ENCODE results near the gene CHTF18.

Gene CHTF18

GRCh38 chr16:796296-797119, 8.1 kb downstream of the CHTF18 start:
- no peaks in the 10 kb centered on the region for H3K9me3 ChIP-seq (ENCODE audit: control insufficient read depth, insufficient read depth, low read length)
- TF ChIP-seq, protein P1, sequence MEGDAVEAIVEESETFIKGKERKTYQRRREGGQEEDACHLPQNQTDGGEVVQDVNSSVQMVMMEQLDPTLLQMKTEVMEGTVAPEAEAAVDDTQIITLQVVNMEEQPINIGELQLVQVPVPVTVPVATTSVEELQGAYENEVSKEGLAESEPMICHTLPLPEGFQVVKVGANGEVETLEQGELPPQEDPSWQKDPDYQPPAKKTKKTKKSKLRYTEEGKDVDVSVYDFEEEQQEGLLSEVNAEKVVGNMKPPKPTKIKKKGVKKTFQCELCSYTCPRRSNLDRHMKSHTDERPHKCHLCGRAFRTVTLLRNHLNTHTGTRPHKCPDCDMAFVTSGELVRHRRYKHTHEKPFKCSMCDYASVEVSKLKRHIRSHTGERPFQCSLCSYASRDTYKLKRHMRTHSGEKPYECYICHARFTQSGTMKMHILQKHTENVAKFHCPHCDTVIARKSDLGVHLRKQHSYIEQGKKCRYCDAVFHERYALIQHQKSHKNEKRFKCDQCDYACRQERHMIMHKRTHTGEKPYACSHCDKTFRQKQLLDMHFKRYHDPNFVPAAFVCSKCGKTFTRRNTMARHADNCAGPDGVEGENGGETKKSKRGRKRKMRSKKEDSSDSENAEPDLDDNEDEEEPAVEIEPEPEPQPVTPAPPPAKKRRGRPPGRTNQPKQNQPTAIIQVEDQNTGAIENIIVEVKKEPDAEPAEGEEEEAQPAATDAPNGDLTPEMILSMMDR (IDR thresholded peaks at IDR 0.05; ENCODE audit: low read depth, low read length, poor library complexity, severe bottlenecking), result no peak
- TF ChIP-seq EZH2phosphoT487 (IDR thresholded peaks at IDR 0.05; ENCODE audit: borderline replicate concordance, low read length), result no peak
- H3K4me2 ChIP-seq (ENCODE audit: low read length), result no peak overlapping the region
- H3K4me1 ChIP-seq (ENCODE audit: control insufficient read depth, low read length), result peaks cover 9% of the 10 kb centered on the region; the same call in 1 of the 2 replicates
- peaks cover 28% of the 10 kb centered on the region for H3K36me3 ChIP-seq (ENCODE audit: control insufficient read depth, low read length)
- no peak overlapping the region for H3K4me3 ChIP-seq (ENCODE audit: low read length)
- peaks cover 10% of the 10 kb centered on the region; the same call in 1 of the 2 replicates for H4K20me1 ChIP-seq (ENCODE audit: control insufficient read depth, insufficient read depth, low read depth, low read length)
- no peaks in the 10 kb centered on the region for H3K9me2 ChIP-seq (replicated peaks; ENCODE audit: control insufficient read depth, low read length)
- H3K27ac ChIP-seq (ENCODE audit: low read depth, low read length), result no peak overlapping the region
- no peaks in the 10 kb centered on the region for H3F3A ChIP-seq (ENCODE audit: control insufficient read depth, insufficient read depth)
- no peaks in the 10 kb centered on the region for H3K79me2 ChIP-seq (ENCODE audit: control insufficient read depth, low read length)
- H3K27me3 ChIP-seq (ENCODE audit: control insufficient read depth, low read length), result peaks cover 24% of the 10 kb centered on the region

DNA sequence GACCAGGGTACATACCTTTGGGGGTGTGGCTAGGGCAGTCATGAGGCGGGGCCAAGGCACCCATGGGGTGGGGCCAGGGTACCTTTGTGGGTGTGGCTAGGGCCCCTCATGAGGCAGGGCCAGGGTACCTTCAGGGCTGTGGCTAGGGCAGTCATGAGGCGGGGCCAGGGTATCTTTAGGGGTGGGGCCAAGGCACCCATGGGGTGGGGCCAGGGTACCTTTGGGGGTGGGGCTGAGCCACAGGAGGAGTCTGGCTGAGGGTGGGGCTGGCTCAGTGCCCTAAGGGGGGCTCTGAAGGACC, 8.7 kb downstream of the CHTF18 start:
- Histone ChIP-seq H3K9me2 (replicated peaks; ENCODE audit: control insufficient read depth, low read length) (no peaks in the 10 kb centered on the region), H3K4me3 (ENCODE audit: low read length) (no peak overlapping the region), H3K27me3 (ENCODE audit: control insufficient read depth, low read length) (peaks cover 29% of the 10 kb centered on the region), H3K27ac (ENCODE audit: low read depth, low read length) (no peak overlapping the region), H3K4me2 (ENCODE audit: low read length) (no peak overlapping the region), H3K9me3 (ENCODE audit: control insufficient read depth, insufficient read depth, low read length) (no peaks in the 10 kb centered on the region), H3K79me2 (ENCODE audit: control insufficient read depth, low read length) (no peaks in the 10 kb centered on the region), H4K20me1 (ENCODE audit: control insufficient read depth, insufficient read depth, low read depth, low read length) (peaks cover 10% of the 10 kb centered on the region; the same call in 1 of the 2 replicates), H3K4me1 (ENCODE audit: control insufficient read depth, low read length) (peaks cover 9% of the 10 kb centered on the region; the same call in 1 of the 2 replicates), H3K36me3 (ENCODE audit: control insufficient read depth, low read length) (peaks cover 22% of the 10 kb centered on the region), H3F3A (ENCODE audit: control insufficient read depth, insufficient read depth) (no peaks in the 10 kb centered on the region)
- TF ChIP-seq, protein P1 (IDR thresholded peaks at IDR 0.05; ENCODE audit: low read depth, low read length, poor library complexity, severe bottlenecking), result no peak
- TF ChIP-seq EZH2phosphoT487 (IDR thresholded peaks at IDR 0.05; ENCODE audit: borderline replicate concordance, low read length), result no peak

DNA sequence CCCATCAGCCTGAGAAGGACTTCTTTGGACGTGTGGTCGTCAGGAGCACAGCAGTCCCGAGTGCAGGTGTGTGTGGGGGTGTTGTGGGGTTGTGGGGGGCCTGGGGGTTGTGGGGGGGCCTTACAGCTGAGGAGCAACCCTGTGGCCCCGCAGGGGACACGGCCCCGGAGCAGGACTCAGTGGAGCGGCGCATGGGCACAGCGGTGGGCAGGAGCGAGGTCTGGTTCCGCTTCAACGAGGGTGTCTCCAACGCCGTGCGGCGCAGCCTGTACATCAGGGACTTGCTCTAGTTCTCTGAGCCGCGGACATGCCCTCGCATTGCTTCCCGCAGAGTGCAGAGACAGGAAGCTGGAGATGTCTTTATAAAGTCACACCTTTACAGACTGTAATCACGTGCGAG, 9.3 kb downstream of the CHTF18 start:
- Histone ChIP-seq H3K4me1 (ENCODE audit: control insufficient read depth, low read length) (peaks cover 9% of the 10 kb centered on the region; the same call in 1 of the 2 replicates), H3K27ac (ENCODE audit: low read depth, low read length) (no peak overlapping the region)
- TF ChIP-seq, protein P1 (IDR thresholded peaks at IDR 0.05; ENCODE audit: low read depth, low read length, poor library complexity, severe bottlenecking), result no peak
- TF ChIP-seq EZH2phosphoT487 (IDR thresholded peaks at IDR 0.05; ENCODE audit: borderline replicate concordance, low read length), result no peak

More for the DNA sequence above, 9.3 kb downstream of the CHTF18 start:
- H4K20me1 ChIP-seq (ENCODE audit: control insufficient read depth, insufficient read depth, low read depth, low read length), result peaks cover 10% of the 10 kb centered on the region; the same call in 1 of the 2 replicates
- H3K9me3 ChIP-seq (ENCODE audit: control insufficient read depth, insufficient read depth, low read length), result no peaks in the 10 kb centered on the region
- H3F3A ChIP-seq (ENCODE audit: control insufficient read depth, insufficient read depth), result no peaks in the 10 kb centered on the region
- H3K27me3 ChIP-seq (ENCODE audit: control insufficient read depth, low read length), result peaks cover 36% of the 10 kb centered on the region
- H3K4me3 ChIP-seq (ENCODE audit: low read length), result no peak overlapping the region
- H3K4me2 ChIP-seq (ENCODE audit: low read length), result no peak overlapping the region
- no peaks in the 10 kb centered on the region for H3K9me2 ChIP-seq (replicated peaks; ENCODE audit: control insufficient read depth, low read length)
- H3K79me2 ChIP-seq (ENCODE audit: control insufficient read depth, low read length), result no peaks in the 10 kb centered on the region
- H3K36me3 ChIP-seq (ENCODE audit: control insufficient read depth, low read length), result peaks cover 18% of the 10 kb centered on the region
